Measurements from ENCODE around the gene IPPK.

The IPPK gene, protein sequence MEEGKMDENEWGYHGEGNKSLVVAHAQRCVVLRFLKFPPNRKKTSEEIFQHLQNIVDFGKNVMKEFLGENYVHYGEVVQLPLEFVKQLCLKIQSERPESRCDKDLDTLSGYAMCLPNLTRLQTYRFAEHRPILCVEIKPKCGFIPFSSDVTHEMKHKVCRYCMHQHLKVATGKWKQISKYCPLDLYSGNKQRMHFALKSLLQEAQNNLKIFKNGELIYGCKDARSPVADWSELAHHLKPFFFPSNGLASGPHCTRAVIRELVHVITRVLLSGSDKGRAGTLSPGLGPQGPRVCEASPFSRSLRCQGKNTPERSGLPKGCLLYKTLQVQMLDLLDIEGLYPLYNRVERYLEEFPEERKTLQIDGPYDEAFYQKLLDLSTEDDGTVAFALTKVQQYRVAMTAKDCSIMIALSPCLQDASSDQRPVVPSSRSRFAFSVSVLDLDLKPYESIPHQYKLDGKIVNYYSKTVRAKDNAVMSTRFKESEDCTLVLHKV

DNA sequence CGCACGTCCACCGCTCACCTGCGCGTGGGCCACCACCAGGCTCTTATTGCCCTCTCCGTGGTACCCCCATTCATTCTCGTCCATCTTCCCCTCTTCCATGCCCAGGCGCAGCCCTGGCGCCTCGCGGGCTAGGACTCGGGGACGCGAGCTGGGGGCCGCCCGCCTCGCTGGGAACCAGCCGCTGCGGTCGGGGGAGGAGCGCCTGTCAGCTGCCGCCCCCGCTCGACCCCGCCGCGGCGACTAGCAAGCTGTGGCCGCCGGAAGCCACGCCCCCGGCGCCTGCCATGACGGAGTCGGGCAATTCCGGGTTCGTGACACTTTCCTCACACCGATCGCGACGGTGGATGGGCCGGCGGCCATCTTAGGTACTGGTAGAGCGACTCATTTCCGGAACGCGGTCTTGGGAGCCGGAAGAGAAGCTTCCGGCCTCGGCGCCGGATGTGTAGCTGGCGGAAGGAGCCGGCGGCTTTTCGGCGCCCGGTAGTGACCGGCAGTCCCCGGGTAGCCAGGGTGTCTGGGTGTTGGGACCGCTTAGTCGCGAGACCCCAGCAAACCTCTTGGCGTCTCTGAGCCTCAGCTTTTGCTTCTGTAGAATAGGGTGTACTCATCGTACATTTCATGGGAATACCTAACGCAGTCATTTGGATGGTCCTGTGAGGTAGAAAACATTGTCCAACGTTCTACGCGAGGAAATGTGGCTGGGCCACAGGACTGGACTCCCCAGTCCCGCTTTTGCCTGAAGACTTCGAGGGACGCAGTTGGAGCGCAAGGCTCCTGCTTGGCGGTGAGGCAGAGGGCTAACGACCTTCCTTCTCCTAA is at the start of gene IPPK:
Gene IPPK (minus strand): TSS at position 242 of the 819 bp plus-strand sequence. CDS start 143 bp downstream, at position 99.
- FAIRE-seq (peak; percentile 53), DNase-seq (ENCODE audit: insufficient read length, low spot score) (peak; percentile 97)
- peak; percentile 52; the same call in 1 of the 2 replicates for TF ChIP-seq POLR2A (IDR thresholded peaks at IDR 0.05; ENCODE audit: low read depth, low read length)

DNA sequence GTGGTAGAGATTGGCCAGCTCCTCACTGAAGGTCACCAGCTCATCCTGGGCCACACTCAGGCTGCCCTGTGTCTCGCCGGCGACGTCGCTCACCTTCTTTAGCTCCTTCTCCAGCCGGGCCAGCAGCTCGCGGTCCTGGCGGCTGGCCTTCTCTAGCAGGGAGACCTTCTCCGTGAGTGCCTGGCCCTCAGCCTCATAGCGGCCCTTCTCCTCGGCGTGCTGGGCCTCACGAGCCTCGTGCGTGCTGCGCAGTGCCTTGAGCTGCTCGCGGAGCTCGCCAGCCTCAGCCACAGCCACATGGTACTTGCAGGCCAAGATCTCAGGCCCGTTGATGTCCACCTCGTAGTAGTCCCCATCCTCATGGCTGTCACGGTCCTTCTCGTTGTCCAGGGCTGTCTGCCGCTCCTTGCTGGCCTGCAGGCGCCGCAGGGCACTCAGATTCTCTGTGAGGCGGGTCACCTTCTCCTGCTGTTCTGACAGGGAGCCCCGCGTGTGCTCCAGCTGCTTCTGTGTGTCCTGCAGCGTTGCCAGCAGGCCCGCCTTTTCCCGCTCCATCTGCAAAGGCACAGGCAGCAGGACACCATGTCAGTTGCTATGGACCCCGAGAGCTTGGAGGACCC is 49.2 kb upstream of the IPPK start:
- no peak for FAIRE-seq
- DNase-seq (ENCODE audit: insufficient read length, low spot score), result no peak
- TF ChIP-seq POLR2A (IDR thresholded peaks at IDR 0.05; ENCODE audit: low read depth, low read length), result no peak

DNA sequence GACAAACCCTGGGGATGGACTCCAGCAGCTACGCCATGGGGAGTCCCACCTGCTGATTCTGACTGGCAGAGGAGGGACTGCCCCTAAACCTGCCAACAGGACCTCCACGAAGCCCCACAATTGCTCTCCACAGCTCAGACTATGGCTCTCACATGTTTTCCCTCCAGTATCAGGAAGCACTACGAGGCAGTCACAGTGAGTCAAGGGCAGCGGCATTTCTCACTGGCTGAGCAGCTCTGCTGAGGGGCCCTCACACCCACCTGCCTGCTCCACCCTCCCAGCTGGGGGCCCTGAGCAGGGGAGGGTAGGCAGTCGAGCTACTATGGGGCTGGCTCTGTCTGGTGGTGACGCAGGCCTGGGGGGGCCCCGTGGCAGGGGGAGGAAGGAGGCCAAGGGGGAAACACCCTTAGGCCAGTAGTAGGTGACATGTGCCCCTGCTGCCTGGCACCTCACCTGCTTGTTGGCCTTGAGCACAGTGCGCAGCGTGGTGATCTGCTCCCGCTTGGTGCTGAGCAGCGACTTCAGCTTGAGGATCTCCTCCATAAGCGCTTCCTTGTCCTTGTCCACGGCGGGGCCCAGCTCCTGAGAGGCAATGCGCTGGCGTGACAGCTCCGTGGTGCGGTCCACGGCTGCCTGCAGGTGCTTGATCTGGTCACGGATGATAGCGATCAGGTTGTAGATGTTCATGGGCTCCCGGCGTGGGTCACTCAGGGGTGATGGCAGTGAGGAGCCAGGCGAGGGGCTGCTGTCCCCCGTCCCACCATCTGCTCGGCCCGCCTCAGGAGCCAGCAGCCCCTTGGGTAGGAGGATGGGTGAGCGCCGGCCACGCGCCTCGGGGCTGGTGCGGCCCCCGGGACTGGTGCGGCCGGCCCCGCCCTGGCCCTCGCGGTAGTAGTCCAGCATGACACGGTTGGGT is 48.4 kb upstream of the IPPK start:
- no peak for DNase-seq (ENCODE audit: insufficient read length, low spot score)
- no peak for FAIRE-seq
- no peak for TF ChIP-seq POLR2A (IDR thresholded peaks at IDR 0.05; ENCODE audit: low read depth, low read length)

DNA sequence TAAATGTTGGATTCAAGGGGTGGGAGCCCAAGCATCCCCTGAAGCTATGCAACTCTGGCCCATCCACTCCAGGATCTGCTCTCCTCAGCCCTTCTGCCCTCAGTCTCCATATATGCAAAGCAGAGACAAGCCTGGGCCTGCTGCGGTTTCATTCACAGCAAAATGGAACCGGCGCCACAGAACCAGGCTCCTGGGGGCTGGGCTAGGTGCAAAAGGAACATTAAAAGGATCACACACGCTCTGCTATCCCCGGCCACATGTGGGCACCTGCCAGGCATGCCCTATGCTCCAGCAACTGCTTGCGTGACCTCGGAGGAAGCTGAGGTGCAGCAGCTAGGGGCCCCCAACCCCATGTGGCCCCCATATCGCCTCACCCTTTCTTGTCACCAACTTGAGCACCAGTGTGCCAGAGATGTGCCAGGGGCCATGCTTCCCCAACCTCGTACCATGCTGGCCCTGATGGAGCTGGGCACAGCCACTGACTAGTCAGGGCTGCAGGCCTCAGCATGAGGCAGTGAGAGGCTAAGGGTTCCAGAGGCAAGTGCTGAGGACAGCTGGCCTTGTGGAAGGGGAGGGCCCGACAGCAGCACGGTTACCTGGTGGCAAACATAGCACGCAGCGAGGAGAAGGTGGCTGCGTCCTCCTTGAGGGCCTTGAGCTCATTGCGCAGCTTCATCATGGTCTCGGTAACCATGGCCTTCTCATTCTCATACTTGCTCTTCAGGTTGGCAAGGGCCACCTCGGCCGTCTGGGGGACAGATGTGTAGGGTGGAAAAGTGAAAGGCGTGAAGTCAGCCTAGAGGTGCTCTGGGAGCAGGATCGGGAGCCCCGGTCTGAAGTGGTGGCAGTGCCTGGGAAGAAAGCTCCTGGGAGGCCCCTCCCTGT is 47.5 kb upstream of the IPPK start:
- no peak for DNase-seq (ENCODE audit: insufficient read length, low spot score)
- TF ChIP-seq POLR2A (IDR thresholded peaks at IDR 0.05; ENCODE audit: low read depth, low read length), result no peak
- FAIRE-seq, result no peak

DNA sequence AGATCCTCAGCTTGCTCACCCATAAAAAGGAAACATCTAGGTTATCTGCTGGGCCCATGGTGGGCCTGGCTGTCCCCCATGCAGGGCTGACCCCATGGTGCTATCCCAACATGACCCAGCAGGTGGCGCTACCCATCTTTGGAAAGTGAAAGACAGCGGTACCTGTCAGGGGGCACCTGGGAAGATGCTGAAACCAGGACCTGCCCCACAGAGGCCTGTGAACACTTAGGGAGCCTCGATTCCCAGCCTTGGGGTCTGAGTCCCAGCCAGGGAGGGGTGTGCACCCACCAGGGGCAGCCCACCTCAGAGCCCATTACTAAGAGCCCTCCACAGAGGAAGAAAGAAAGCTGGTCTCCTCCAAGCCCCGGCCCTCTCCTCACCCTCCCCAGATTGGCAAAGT is 46.6 kb upstream of the IPPK start:
- peak; percentile 66 for DNase-seq (ENCODE audit: insufficient read length, low spot score)
- no peak for TF ChIP-seq POLR2A (IDR thresholded peaks at IDR 0.05; ENCODE audit: low read depth, low read length)
- FAIRE-seq, result peak; percentile 20

DNA sequence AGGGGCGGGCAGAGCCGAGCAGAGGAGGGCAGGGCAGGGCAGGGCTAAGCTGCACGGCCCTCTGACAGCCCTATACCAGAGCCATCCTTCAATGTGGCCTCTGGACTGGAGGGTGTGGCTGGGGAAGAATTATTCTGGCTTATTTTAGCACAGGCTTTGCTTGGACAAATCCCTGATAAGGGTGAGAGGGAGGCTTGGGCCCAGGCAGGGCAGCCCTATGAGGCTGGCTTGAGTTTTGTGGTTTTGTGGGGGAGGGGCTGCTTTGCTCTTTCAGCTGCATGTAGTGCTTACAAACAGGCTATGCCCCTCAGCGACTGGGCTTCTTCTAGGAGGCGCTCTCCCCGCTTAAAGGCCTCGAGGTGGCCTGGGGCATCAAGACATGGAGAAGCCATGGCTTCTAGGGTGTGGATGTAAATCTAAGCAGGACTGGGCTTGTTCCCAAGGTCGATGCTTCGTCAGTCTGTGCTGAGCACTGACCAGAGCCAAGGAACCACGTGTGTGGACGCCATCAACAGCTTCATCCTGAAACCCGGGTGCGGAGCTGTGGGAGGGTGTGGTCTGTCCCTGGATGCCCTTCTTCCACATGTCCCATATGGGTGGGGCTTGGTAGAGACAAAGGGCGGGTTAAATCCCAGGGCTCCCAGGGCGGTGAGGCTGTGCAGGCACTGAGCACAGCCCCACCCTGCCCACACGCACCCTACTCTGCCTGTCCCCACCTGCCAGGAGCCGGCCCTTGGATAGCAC is 45.7 kb upstream of the IPPK start:
- no peak for DNase-seq (ENCODE audit: insufficient read length, low spot score)
- no peak for TF ChIP-seq POLR2A (IDR thresholded peaks at IDR 0.05; ENCODE audit: low read depth, low read length)
- no peak for FAIRE-seq

DNA sequence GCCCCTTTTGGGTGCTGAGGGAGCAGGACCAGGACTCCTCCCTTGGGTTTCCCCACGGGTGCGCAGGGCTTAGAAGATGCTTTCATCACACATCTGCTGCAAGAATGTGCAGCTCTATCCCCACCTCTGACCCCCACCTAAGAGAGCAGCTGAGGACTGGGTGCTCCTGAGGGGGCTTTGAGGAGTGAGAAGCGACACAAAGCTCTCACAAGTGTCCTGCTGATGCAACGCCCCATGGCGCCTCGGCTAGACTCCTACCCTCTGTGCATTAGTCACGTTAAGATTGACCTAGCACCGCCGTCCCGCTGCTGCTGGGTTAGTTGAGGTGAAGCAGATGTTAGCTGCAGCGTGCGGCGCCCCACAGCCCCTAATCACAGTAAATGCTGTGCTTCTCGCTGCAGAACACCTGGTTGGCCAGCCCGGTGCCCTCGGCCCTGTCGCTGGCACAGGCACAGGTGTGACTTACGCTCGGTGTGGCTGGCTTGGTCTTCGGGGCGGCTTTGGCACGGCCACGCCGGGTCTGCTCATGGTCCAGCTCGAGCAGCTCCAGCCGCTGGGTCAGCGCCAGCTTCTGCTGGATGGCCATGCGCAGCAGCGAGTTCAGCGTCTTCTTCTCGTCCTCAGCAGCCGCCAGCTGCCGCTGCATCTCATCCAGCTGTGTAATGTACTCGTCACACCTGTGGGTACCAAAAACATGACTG is 45.0 kb upstream of the IPPK start:
- TF ChIP-seq POLR2A (IDR thresholded peaks at IDR 0.05; ENCODE audit: low read depth, low read length), result no peak
- no peak for FAIRE-seq
- no peak for DNase-seq (ENCODE audit: insufficient read length, low spot score)

DNA sequence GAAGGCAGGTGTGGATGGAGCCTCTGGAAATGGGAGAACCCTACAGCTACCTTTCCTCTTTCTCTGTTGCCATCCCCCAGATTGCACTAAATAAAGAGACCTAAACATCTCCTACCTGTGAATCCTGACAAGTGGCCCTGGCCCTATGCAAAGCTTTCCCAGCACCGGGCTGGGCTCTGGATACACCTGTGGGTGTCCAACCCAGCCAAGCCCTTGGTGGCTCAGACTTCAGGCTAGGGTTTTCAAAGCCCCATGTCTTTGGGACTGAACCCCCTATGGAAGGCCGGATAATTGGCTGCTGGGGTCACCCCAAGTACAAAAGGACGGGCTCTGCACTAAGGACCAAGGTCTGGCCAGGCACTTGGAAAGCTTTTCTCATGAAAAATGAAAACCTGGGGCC is 44.1 kb upstream of the IPPK start:
- DNase-seq (ENCODE audit: insufficient read length, low spot score) (no peak), FAIRE-seq (no peak)
- TF ChIP-seq POLR2A (IDR thresholded peaks at IDR 0.05; ENCODE audit: low read depth, low read length), result no peak

DNA sequence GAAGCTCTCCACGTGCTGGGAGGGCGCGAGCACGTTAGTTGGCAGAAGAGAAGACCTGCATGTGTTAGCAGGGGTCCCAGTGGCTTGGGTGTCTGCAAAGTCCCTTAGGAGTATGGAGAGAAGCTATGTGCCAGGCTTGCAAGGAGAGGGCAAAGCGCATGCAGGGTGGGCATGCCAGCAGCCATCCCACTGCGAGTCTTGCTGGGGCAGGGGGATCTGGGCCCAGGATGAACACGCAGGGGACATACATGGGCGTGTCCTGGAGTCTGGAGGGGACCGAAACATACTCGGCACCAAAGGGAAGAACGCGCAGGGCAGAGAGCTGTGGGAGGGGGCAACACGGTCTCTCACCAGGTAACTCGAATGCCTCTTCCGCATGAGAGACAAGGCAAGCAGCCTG is 43.6 kb upstream of the IPPK start:
- no peak for FAIRE-seq
- TF ChIP-seq POLR2A (IDR thresholded peaks at IDR 0.05; ENCODE audit: low read depth, low read length), result no peak
- no peak for DNase-seq (ENCODE audit: insufficient read length, low spot score)

DNA sequence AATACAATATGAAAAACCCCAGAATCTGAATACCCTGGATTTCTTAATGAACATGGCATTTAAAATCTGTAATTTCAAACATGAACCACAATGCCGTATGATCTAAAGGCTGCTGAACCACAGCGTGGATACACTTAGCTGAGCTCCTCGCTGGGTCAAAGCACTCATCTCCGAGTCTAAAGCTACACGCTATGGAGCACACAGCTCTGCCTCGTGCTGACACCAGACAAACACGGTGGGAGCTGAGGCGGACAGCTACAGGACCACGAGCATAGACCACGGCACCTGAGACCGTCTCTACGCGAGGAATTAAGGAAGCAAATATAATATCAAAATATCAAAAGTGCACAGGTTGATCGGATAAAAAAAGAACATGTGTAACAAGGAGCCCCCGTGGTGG is 42.8 kb upstream of the IPPK start:
- no peak for FAIRE-seq
- DNase-seq (ENCODE audit: insufficient read length, low spot score), result no peak
- TF ChIP-seq POLR2A (IDR thresholded peaks at IDR 0.05; ENCODE audit: low read depth, low read length), result no peak

DNA sequence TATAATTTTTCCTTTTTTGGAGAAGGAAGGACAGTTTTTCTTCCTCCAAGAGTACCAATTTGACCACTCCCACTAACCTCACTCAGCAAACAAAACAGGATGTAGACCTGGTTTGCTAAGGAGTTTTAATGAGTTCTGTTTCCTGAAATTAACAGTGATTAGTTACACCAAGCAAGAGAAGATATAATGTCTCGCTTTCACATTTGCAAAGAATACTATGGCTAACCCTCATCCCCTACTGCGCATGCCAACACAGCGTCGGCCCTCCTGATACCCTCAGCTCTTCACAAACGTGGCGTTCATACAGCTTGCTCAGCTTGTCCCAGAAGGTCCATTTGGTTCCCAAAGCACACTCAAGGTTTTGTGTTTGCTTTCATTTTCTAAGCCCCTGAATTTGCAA is 41.9 kb upstream of the IPPK start:
- no peak for TF ChIP-seq POLR2A (IDR thresholded peaks at IDR 0.05; ENCODE audit: low read depth, low read length)
- FAIRE-seq, result no peak
- no peak for DNase-seq (ENCODE audit: insufficient read length, low spot score)
